Kidney (tissue), 14 donors: ENCODE measurements around the gene FBXO17. TPM values are rescaled to one million over a fixed set of nuclear protein-coding genes. Genes with fewer than 3 reads are reported as not detected.

Experiments
- DNase-seq, 5 donors: peaks; one replicate each; pipeline ENCODE4 v3.0.0-alpha.2; 2013 to 2020
- FAIRE-seq: peaks from 2 replicates; lab custom pipeline; 2012; peaks lifted over from hg19 to GRCh38; lab: Jason Lieb, UNC
- H3K27ac ChIP-seq, 2 donors: one replicate each; pipeline ENCODE4 v1.7.0; 2013; ENCODE audit warnings: low read depth in 2 of 2, low read length in 2 of 2, inconsistent platforms in 1 of 2
- H3K27me3 ChIP-seq: one replicate; pipeline ENCODE4 v1.7.1; 2013; ENCODE audit warnings: low read length, inconsistent platforms; ENCODE audit not compliant: control insufficient read depth, insufficient read depth
- H3K36me3 ChIP-seq, 3 donors: one replicate each; pipeline versions ENCODE4 v1.7.0 to v1.7.1; 2013; ENCODE audit warnings: low read length in 3 of 3, control low read depth in 1 of 3, inconsistent platforms in 1 of 3; ENCODE audit not compliant: insufficient read depth in 3 of 3, control insufficient read depth in 2 of 3
- H3K4me1 ChIP-seq, 3 donors: one replicate each; pipeline versions ENCODE4 v1.7.0 to v1.7.1; 2013; ENCODE audit warnings: low read length in 3 of 3, inconsistent platforms in 1 of 3, low read depth in 1 of 3; ENCODE audit not compliant: control insufficient read depth in 2 of 3, insufficient read depth in 2 of 3
- H3K4me3 ChIP-seq, 3 donors: one replicate each; pipeline versions ENCODE4 v1.7.0 to v1.8.1; 2013; ENCODE audit warnings: low read length in 3 of 3, control low read depth in 1 of 3, inconsistent platforms in 1 of 3
- H3K9ac ChIP-seq, 3 donors: one replicate each; pipeline versions ENCODE4 v1.7.0 to v1.7.1; 2013; ENCODE audit warnings: low read length in 3 of 3, control low read depth in 1 of 3, inconsistent platforms in 1 of 3
- H3K9me3 ChIP-seq, 3 donors: one replicate each; pipeline versions ENCODE4 v1.7.0 to v1.7.1; 2013; ENCODE audit warnings: low read length in 3 of 3, control low read depth in 1 of 3, inconsistent platforms in 1 of 3; ENCODE audit not compliant: control insufficient read depth in 2 of 3, insufficient read depth in 1 of 3
- intact Hi-C: fragments of 100-400 bp; cut with DNase I; formaldehyde crosslinking; loops from one replicate; pipeline ENCODE4 v1.11.1; 2022
- polyA plus RNA-seq: library from polyadenylated mRNA; stranded (reverse); fragments of 350-450 nt; fragmentation: Illumina TruSeq; extraction: RNeasy Lipid Tissue Mini Kit (QIAGEN cat#74804); gene quantifications from one replicate; pipeline ENCODE4 v1.2.3, GENCODE V29; 2014; ENCODE audit warnings: low read depth, low replicate concordance; ENCODE audit not compliant: insufficient read depth
- total RNA-seq: library from RNA; stranded (reverse); fragmentation: NEBNext Ultra II Directional; extraction: Animal tissue kit (Norgen Biotek cat#: 25700); gene quantifications from one replicate; pipeline ENCODE4 v1.2.1, GENCODE V29; 2021
- TF ChIP-seq, protein P1 (sequence below): IDR thresholded peaks from 3 replicates; pipeline ENCODE4 v1.5.1; 2012; ENCODE audit warnings: mild to moderate bottlenecking, moderate library complexity, borderline replicate concordance; ENCODE audit not compliant: insufficient read depth; ENCODE audit errors: extremely low read depth
- donor health status: control.
- donor health status: control.
- donor health status: control.
- donor health status: control.
- donor health status: control.
- donor health status: DM: yes; HTN: yes; CAD: no.
- donor health status: Normal renal cell carcinoma (clear cell type).

The FBXO17 gene
- total and polyA plus RNA-seq, 2 donors from 2014 or later: 32.3 to 44.3 TPM

GRCh38 chr19:38900202-38900629 lies 75.3 kb downstream of the FBXO17 start:
- Histone ChIP-seq H3K4me3 (peak overlapping the region; percentile 73 to 86 (median 74)), H3K36me3 (peaks cover 0 to 4% (median 0%) of the 10 kb centered on the region in 3 donors), H3K4me1 (peaks cover 4 to 11% (median 9%) of the 10 kb centered on the region in 3 donors), H3K27ac (peak overlapping the region; percentile 72 to 90), H3K27me3 (no peaks in the 10 kb centered on the region), H3K9ac (peak overlapping the region; percentile 72 to 90 (median 77)), H3K9me3 (peaks cover 0 to 3% (median 0%) of the 10 kb centered on the region in 3 donors)
- TF ChIP-seq, protein P1, sequence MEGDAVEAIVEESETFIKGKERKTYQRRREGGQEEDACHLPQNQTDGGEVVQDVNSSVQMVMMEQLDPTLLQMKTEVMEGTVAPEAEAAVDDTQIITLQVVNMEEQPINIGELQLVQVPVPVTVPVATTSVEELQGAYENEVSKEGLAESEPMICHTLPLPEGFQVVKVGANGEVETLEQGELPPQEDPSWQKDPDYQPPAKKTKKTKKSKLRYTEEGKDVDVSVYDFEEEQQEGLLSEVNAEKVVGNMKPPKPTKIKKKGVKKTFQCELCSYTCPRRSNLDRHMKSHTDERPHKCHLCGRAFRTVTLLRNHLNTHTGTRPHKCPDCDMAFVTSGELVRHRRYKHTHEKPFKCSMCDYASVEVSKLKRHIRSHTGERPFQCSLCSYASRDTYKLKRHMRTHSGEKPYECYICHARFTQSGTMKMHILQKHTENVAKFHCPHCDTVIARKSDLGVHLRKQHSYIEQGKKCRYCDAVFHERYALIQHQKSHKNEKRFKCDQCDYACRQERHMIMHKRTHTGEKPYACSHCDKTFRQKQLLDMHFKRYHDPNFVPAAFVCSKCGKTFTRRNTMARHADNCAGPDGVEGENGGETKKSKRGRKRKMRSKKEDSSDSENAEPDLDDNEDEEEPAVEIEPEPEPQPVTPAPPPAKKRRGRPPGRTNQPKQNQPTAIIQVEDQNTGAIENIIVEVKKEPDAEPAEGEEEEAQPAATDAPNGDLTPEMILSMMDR: no peak
- FAIRE-seq: no peak
- no peak for DNase-seq
- intact Hi-C loops: no loop called here

DNA sequence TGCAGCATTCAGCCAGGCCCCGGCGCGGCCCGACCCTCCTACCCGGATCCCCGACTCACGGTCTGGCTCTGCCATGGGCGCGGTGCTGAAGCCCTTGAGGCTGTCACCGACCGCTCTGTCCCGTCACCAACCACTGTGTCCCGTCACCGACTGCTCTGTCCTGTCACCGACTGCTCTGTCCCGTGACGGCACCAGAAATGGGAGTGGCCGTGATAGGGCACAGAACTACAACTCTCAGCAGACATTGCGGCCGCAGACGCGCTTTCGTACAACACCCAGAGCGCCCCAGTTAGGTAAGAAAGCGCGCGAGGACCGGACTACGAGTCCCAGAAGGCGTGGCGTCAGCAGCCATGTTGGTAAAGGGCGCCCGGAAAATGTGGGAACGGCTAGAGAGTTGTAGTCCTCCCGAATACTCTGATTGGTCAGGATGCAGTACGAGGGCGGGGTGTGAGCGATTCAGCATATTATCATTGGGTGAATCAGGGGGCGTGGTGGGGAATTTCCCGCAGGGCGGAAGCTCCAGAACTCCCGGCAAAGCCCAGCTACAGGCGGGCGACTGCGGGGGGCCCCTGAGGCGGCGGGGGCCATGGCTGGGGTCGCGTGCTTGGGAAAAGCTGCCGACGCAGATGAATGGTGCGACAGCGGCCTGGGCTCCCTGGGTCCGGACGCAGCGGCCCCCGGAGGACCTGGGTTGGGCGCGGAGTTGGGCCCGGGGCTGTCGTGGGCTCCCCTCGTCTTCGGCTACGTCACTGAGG lies 75.9 kb downstream of the FBXO17 start, which contains the start of the genes NFKBIB and SIRT2:
Gene NFKBIB, plus strand, starts transcription at position 523 of the 755 bp plus-strand sequence. Its CDS starts 64 bp downstream, at position 587.
Gene SIRT2, minus strand, starts transcription at position 172 of the 755 bp plus-strand sequence. Its CDS starts 97 bp downstream, at position 75.
- TF ChIP-seq, protein P1: peak; percentile 13
- peak within 1 kb of the TSS; percentile 80 to 95 (median 90) for H3K9ac ChIP-seq
- FAIRE-seq (peak; percentile 98), DNase-seq (peak; percentile 99 to 100 (median 100))
- intact Hi-C loops: no loop called here
- no peaks in the 10 kb centered on the region for H3K27me3 ChIP-seq
- H3K36me3 ChIP-seq: peaks cover 0 to under 1% (median 0%) of the 10 kb centered on the region in 3 donors
- peaks cover 0 to 3% (median 0%) of the 10 kb centered on the region in 3 donors for H3K9me3 ChIP-seq
- peak within 1 kb of the TSS; percentile 80 to 90 for H3K27ac ChIP-seq
- peak within 1 kb of the TSS; percentile 74 to 95 (median 94) for H3K4me3 ChIP-seq
- peaks cover 4 to 13% (median 9%) of the 10 kb centered on the region in 3 donors for H3K4me1 ChIP-seq

DNA sequence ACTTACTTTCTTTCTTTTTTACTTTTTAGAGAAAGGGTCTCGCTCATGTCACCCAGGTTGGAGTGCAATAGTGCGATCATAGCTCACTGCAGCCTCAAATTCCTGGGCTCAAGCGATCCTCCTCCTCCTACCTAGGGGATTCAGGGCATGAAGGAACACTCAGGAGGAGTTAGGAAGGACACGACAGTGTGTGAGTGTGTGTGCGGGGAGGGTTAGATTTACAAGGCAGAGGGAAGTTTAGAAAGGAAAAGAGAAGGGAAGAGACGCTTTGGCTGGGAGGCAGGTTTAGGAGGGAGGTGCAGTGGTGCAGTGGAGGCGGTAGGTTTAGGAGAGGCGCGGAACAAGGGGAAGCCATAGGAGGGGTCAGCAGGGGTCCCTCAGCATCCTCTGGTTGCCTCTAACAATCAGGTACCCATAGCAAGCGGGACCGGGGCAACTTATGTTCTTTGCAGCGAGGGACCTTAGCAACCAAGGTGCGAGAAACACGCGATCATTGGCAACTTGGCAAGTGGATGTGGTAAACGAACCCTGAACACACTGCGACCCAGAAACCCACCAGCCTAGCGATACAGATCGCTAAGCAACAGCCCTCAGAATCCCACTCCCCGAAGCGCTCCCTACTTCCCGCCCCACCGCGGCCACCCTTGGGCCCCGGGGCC lies 76.6 kb downstream of the FBXO17 start:
- DNase-seq (peak in 1 of 5 donors; percentile 19), FAIRE-seq (no peak)
- H3K9ac ChIP-seq: peak overlapping the region; percentile 80 to 95 (median 90)
- H3K9me3 ChIP-seq: peaks cover 0 to 3% (median 0%) of the 10 kb centered on the region in 3 donors
- intact Hi-C loops: no loop called here
- no peaks in the 10 kb centered on the region for H3K36me3 ChIP-seq
- no peaks in the 10 kb centered on the region for H3K27me3 ChIP-seq
- H3K4me3 ChIP-seq: peak overlapping the region; percentile 74 to 95 (median 94)
- TF ChIP-seq, protein P1: no peak
- peaks cover 4 to 18% (median 9%) of the 10 kb centered on the region in 3 donors for H3K4me1 ChIP-seq
- H3K27ac ChIP-seq: peak overlapping the region; percentile 79 to 80
